SK-N-SH (cell line): ENCODE data around the gene HSDL1. TPM values are rescaled to one million over a fixed set of nuclear protein-coding genes. Genes with fewer than 3 reads are reported as not detected.

Experiments used
- CTCF ChIA-PET: fragments of 300-600, 350-600 bp; formaldehyde crosslinking; extraction: SDS; loops from one replicate; lab custom pipeline; 2021; lab: Yijun Ruan, JAX
- POLR2A ChIA-PET: fragments of 350-600 bp; sonication (Branson Sonifier 250); formaldehyde crosslinking; extraction: SDS; loops from one replicate; lab custom pipeline; 2020; ENCODE audit warnings: antibody characterized with exemption, inconsistent platforms; lab: Yijun Ruan, JAX
- DNase-seq: peaks from one replicate; pipeline ENCODE4 v3.0.0; 2012
- H2AFZ ChIP-seq: fragments of 200-600 bp; sonication (generic); 2 replicates; pipeline ENCODE4 v1.8.1; 2016; ENCODE audit warnings: antibody characterized with exemption, mild to moderate bottlenecking, low read depth
- H3F3A ChIP-seq: fragments of 200-600 bp; sonication (generic); replicated peaks from 2 replicates; pipeline ENCODE3; 2016; ENCODE audit warnings: antibody characterized with exemption, mild to moderate bottlenecking; ENCODE audit not compliant: insufficient read depth
- H3K27ac ChIP-seq, 2 experiments: fragments of 200-500 bp in 1 of 2; fragments of 200-600 bp in 1 of 2; sonication (Bioruptor generic) in 1 of 2; sonication (generic), shearing (Covaris generic) in 1 of 2; 2 replicates each; pipeline versions ENCODE4 v1.5.1 to v1.6.1; 2014 to 2016; ENCODE audit warnings: low read depth in 2 of 2, inconsistent platforms in 1 of 2, low read length in 1 of 2, mild to moderate bottlenecking in 1 of 2, mixed read lengths in 1 of 2
- H3K27me3 ChIP-seq: fragments of 200-600 bp; sonication (generic), shearing (Covaris generic); 2 replicates; pipeline ENCODE4 v1.6.1; 2016; ENCODE audit warnings: mixed run types; ENCODE audit not compliant: insufficient read depth
- H3K36me3 ChIP-seq, 2 experiments: fragments of 200-500 bp in 1 of 2; fragments of 200-600 bp in 1 of 2; sonication (Bioruptor generic) in 1 of 2; sonication (generic) in 1 of 2; replicated peaks in 1 of 2; 2 replicates each; pipeline versions ENCODE3 to v1.5.1; 2014 to 2016; ENCODE audit warnings: low read length in 1 of 2, mild to moderate bottlenecking in 1 of 2; ENCODE audit not compliant: insufficient read depth in 2 of 2, control insufficient read depth in 1 of 2
- H3K4me1 ChIP-seq, 2 experiments: fragments of 200-500 bp in 1 of 2; fragments of 200-600 bp in 1 of 2; sonication (Bioruptor generic) in 1 of 2; sonication (generic), shearing (Covaris generic) in 1 of 2; 2 replicates each; pipeline versions ENCODE4 v1.5.1 to v1.6.1; 2014 to 2016; ENCODE audit warnings: low read depth in 1 of 2, low read length in 1 of 2, mixed run types in 1 of 2; ENCODE audit not compliant: insufficient read depth in 2 of 2, control insufficient read depth in 1 of 2
- H3K4me2 ChIP-seq: fragments of 200-600 bp; sonication (generic), shearing (Covaris generic); 2 replicates; pipeline ENCODE4 v1.6.1; 2017; ENCODE audit warnings: mixed run types
- H3K4me3 ChIP-seq, 2 experiments: fragments of 200-500 bp in 1 of 2; fragments of 200-600 bp in 1 of 2; sonication (Bioruptor generic) in 1 of 2; sonication (generic), shearing (Covaris generic) in 1 of 2; 2 replicates each; pipeline versions ENCODE4 v1.5.1 to v1.8.1; 2014 to 2016; ENCODE audit warnings: low read depth in 2 of 2, inconsistent platforms in 1 of 2, low read length in 1 of 2, mild to moderate bottlenecking in 1 of 2, mixed read lengths in 1 of 2, moderate library complexity in 1 of 2
- H3K79me2 ChIP-seq: fragments of 200-600 bp; sonication (generic); 2 replicates; pipeline ENCODE4 v1.8.1; 2017; ENCODE audit warnings: mild to moderate bottlenecking; ENCODE audit not compliant: insufficient read depth
- H3K9ac ChIP-seq: fragments of 200-600 bp; sonication (generic); 2 replicates; pipeline ENCODE4 v1.6.1; 2017; ENCODE audit warnings: mixed run types
- H3K9me2 ChIP-seq: fragments of 200-600 bp; sonication (generic); 2 replicates; pipeline ENCODE4 v1.6.1; 2017; ENCODE audit warnings: mixed run types
- H3K9me3 ChIP-seq: fragments of 200-600 bp; sonication (generic); 2 replicates; pipeline ENCODE4 v1.6.1; 2017; ENCODE audit warnings: mixed run types, mild to moderate bottlenecking, moderate library complexity
- H4K20me1 ChIP-seq: fragments of 200-600 bp; sonication (generic); 2 replicates; pipeline ENCODE4 v1.6.1; 2017; ENCODE audit warnings: mild to moderate bottlenecking, mixed run types; ENCODE audit not compliant: insufficient read depth
- EP300 ChIP-seq, 2 experiments: IDR thresholded peaks; 2 replicates each; pipeline versions ENCODE4 v1.4.0 to v1.6.1; 2012; ENCODE audit warnings: borderline replicate concordance in 1 of 2, low read depth in 1 of 2, low read length in 1 of 2
- EZH2phosphoT487 ChIP-seq: fragments of 200-600 bp; sonication (generic); IDR thresholded peaks from 2 replicates; pipeline ENCODE4 v1.6.1; 2017; ENCODE audit warnings: low read depth, mixed run types, mild to moderate bottlenecking, antibody characterized with exemption, moderate library complexity, borderline replicate concordance
- FOSL2 ChIP-seq: IDR thresholded peaks from 2 replicates; pipeline ENCODE4 v1.4.0; 2012; ENCODE audit warnings: low read depth, mild to moderate bottlenecking, moderate library complexity, borderline replicate concordance
- FOXM1 ChIP-seq: IDR thresholded peaks from 2 replicates; pipeline ENCODE4 v1.4.0; 2012; ENCODE audit warnings: low read depth, mild to moderate bottlenecking
- GATA2 ChIP-seq: sonication (generic); formaldehyde crosslinking; IDR thresholded peaks from 2 replicates; pipeline ENCODE4 v1.5.0; 2020; ENCODE audit warnings: mild to moderate bottlenecking, missing genetic modification reagents
- POLR2AphosphoS5 ChIP-seq: IDR thresholded peaks from 2 replicates; pipeline ENCODE4 v1.6.1; 2012; ENCODE audit warnings: low read depth, low read length
- REST ChIP-seq: IDR thresholded peaks from 2 replicates; pipeline ENCODE4 v1.6.1; 2012; ENCODE audit warnings: mild to moderate bottlenecking, low read depth, low read length, moderate library complexity
- SIN3A ChIP-seq: IDR thresholded peaks from 2 replicates; pipeline ENCODE4 v1.6.1; 2012; ENCODE audit warnings: low read depth, mild to moderate bottlenecking, low read length, moderate library complexity, borderline replicate concordance
- SMC3 ChIP-seq: IDR thresholded peaks from 2 replicates; pipeline ENCODE4 v1.6.1; 2012; ENCODE audit warnings: low read depth, low read length, improper control_type of control experiment
- USF1 ChIP-seq: IDR thresholded peaks from 2 replicates; pipeline ENCODE4 v1.4.0; 2012; ENCODE audit warnings: low read depth, borderline replicate concordance
- YY1 ChIP-seq: IDR thresholded peaks from 2 replicates; pipeline ENCODE4 v1.4.0; 2012; ENCODE audit warnings: low read depth, mild to moderate bottlenecking
- ZBTB33 ChIP-seq: IDR thresholded peaks from 2 replicates; pipeline ENCODE4 v1.4.0; 2012; ENCODE audit warnings: low read depth, borderline replicate concordance
- WGBS: methylation state at CpG from one replicate; pipeline ENCODE4 v1.1.6; 2017; ENCODE audit warnings: low lambda C conversion rate; 5-methylcytosine and 5-hydroxymethylcytosine counted together
- polyA plus RNA-seq, 3 experiments: library from polyadenylated mRNA; depleted of rRNA; stranded (reverse); fragments of >200 nt; gene quantifications; 2 replicates each; pipeline ENCODE4 v1.2.3, GENCODE V29; 2012

The HSDL1 gene
- polyA plus RNA-seq, 1 of the 3 experiments (the other 2 are of a cell fraction) = 14.5 TPM

- CTCF ChIA-PET = interaction anchor here (1.1 to 2.5 kb wide), 3 partner anchors 9 to 14 kb away, joined by 3 to 11 read pairs (median 3); no protein-coding TSS in a partner anchor
- WGBS = 97% methylated on average over 14 of the region's 14 CpGs
These were observed 49.5 kb downstream of the HSDL1 start for GRCh38 chr16:84095466-84095865.

More at GRCh38 chr16:84095466-84095865, 49.5 kb downstream of the HSDL1 start:
- Histone ChIP-seq H4K20me1 (peaks cover 22% of the 10 kb centered on the region), H3K27me3 (no peaks in the 10 kb centered on the region), H3K79me2 (peaks cover 13% of the 10 kb centered on the region), H3K4me3 (no peak overlapping the region), H2AFZ (no peak overlapping the region), H3K9me2 (no peaks in the 10 kb centered on the region), H3K27ac (no peak overlapping the region), H3K4me2 (no peak overlapping the region), H3F3A (peaks cover 5% of the 10 kb centered on the region), H3K9ac (no peak overlapping the region), H3K9me3 (no peaks in the 10 kb centered on the region), H3K36me3 (peaks cover 47 to 78% of the 10 kb centered on the region in 2 experiments), H3K4me1 (peaks cover 0 to 7% of the 10 kb centered on the region in 2 experiments; a peak in 1 of 4 replicates)
- TF ChIP-seq SMC3 (no peak), REST (no peak), ZBTB33 (no peak), EP300 (IDR thresholded peaks at IDR 0.05; ENCODE audit: borderline replicate concordance in 1 of 2, low read depth in 1 of 2, low read length in 1 of 2) (no peak), FOXM1 (no peak), FOSL2 (no peak), YY1 (no peak), EZH2phosphoT487 (no peak), SIN3A (no peak), USF1 (no peak), GATA2 (CRISPR knock-in tag) (no peak), POLR2AphosphoS5 (no peak)
- no peak for DNase-seq
- POLR2A ChIA-PET = no interaction called here
